ENCODE measurements around the gene TPO. TPM values are rescaled to one million over a fixed set of nuclear protein-coding genes. Genes with fewer than 3 reads are reported as not detected.
A peak's percentile ranks its signal among the peaks of the same experiment; 100 is the strongest.
"Not testable (repeated sequence)": the region's sequence is repeated elsewhere in the genome, so short reads cannot be mapped to it uniquely, and the experiment has no call there.

Gene TPO
- total RNA-seq, 2 experiments from 2014 or later = not detected

GRCh38 chr2:1483551-1483950 is 70.3 kb downstream of the TPO start:
- ChIA-PET CTCF (no interaction called here), POLR2A (no interaction called here)
- Mint-ChIP-seq H3K36me3 (no peaks in the 10 kb centered on the region), H3K9me3 (no peaks in the 10 kb centered on the region), H3K4me1 (ENCODE audit: low read depth) (peaks cover 4% of the 10 kb centered on the region), H3K27ac (no peak overlapping the region), H3K4me3 (no peak overlapping the region), H3K27me3 (no peaks in the 10 kb centered on the region)
- intact Hi-C loops (cut with micrococcal nuclease) = no loop called here
- DNase-seq = no peak

GRCh38 chr2:1484131-1484884 is 71.0 kb downstream of the TPO start:
- no peaks in the 10 kb centered on the region for H3K9me3 Mint-ChIP-seq
- intact Hi-C loops (cut with micrococcal nuclease) = no loop called here
- H3K27me3 Mint-ChIP-seq = no peaks in the 10 kb centered on the region
- peaks cover 4% of the 10 kb centered on the region for H3K4me1 Mint-ChIP-seq (ENCODE audit: low read depth)
- no peak for DNase-seq
- H3K4me3 Mint-ChIP-seq = no peak overlapping the region
- POLR2A ChIA-PET = no interaction called here
- H3K27ac Mint-ChIP-seq = no peak overlapping the region
- CTCF ChIA-PET = no interaction called here
- no peaks in the 10 kb centered on the region for H3K36me3 Mint-ChIP-seq

GRCh38 chr2:1486670-1487069 is 73.4 kb downstream of the TPO start:
- H3K36me3 Mint-ChIP-seq = no peaks in the 10 kb centered on the region
- peaks cover 4% of the 10 kb centered on the region for H3K4me1 Mint-ChIP-seq (ENCODE audit: low read depth)
- H3K27ac Mint-ChIP-seq = no peak overlapping the region
- no peak overlapping the region for H3K4me3 Mint-ChIP-seq
- H3K27me3 Mint-ChIP-seq = no peaks in the 10 kb centered on the region
- ChIA-PET CTCF (no interaction called here), POLR2A (no interaction called here)
- no peaks in the 10 kb centered on the region for H3K9me3 Mint-ChIP-seq
- DNase-seq = no peak
- intact Hi-C loops (cut with micrococcal nuclease) = no loop called here

- intact Hi-C loops (cut with micrococcal nuclease) = no loop called here
- Mint-ChIP-seq H3K27me3 (no peaks in the 10 kb centered on the region), H3K4me3 (no peak overlapping the region), H3K9me3 (no peaks in the 10 kb centered on the region), H3K27ac (no peak overlapping the region), H3K36me3 (no peaks in the 10 kb centered on the region), H3K4me1 (ENCODE audit: low read depth) (peaks cover 4% of the 10 kb centered on the region)
- DNase-seq = no peak
- ChIA-PET CTCF (no interaction called here), POLR2A (interaction anchor here (0.6 kb wide), 1 partner anchor 477 kb away, joined by 4 read pairs; no protein-coding TSS in a partner anchor)
Measured at GRCh38 chr2:1487758-1488157, 74.5 kb downstream of the TPO start.

- Mint-ChIP-seq H3K4me3 (no peak overlapping the region), H3K9me3 (no peaks in the 10 kb centered on the region), H3K4me1 (ENCODE audit: low read depth) (no peaks in the 10 kb centered on the region), H3K27ac (no peak overlapping the region), H3K27me3 (no peaks in the 10 kb centered on the region), H3K36me3 (no peaks in the 10 kb centered on the region)
- ChIA-PET CTCF (no interaction called here), POLR2A (interaction anchor here (0.6 kb wide), 1 partner anchor 477 kb away, joined by 4 read pairs; no protein-coding TSS in a partner anchor)
- intact Hi-C loops (cut with micrococcal nuclease) = no loop called here
- DNase-seq = no peak
Measured at GRCh38 chr2:1488181-1488671, 75.0 kb downstream of the TPO start.

GRCh38 chr2:1488851-1489250 is 75.6 kb downstream of the TPO start:
- no peaks in the 10 kb centered on the region for H3K27me3 Mint-ChIP-seq
- DNase-seq = no peak

GRCh38 chr2:1489486-1489885 is 76.2 kb downstream of the TPO start:
- no peak for DNase-seq
- POLR2A ChIA-PET = no interaction called here
- H3K27ac Mint-ChIP-seq = no peak overlapping the region
- intact Hi-C loops (cut with micrococcal nuclease) = no loop called here
- no peaks in the 10 kb centered on the region for H3K36me3 Mint-ChIP-seq
- no peaks in the 10 kb centered on the region for H3K4me1 Mint-ChIP-seq (ENCODE audit: low read depth)
- H3K27me3 Mint-ChIP-seq = no peaks in the 10 kb centered on the region
- no peaks in the 10 kb centered on the region for H3K9me3 Mint-ChIP-seq
- H3K4me3 Mint-ChIP-seq = no peak overlapping the region
- CTCF ChIA-PET = no interaction called here

More at GRCh38 chr2:1488851-1489250, 75.6 kb downstream of the TPO start:
- POLR2A ChIA-PET = no interaction called here
- CTCF ChIA-PET = no interaction called here
- Mint-ChIP-seq H3K27ac (no peak overlapping the region), H3K9me3 (no peaks in the 10 kb centered on the region), H3K4me3 (no peak overlapping the region), H3K4me1 (ENCODE audit: low read depth) (no peaks in the 10 kb centered on the region), H3K36me3 (no peaks in the 10 kb centered on the region)
- intact Hi-C loops (cut with micrococcal nuclease) = no loop called here

- H3K9me3 Mint-ChIP-seq; CTCF ChIA-PET; H3K4me3 Mint-ChIP-seq; H3K36me3 Mint-ChIP-seq; H3K4me1 Mint-ChIP-seq (ENCODE audit: low read depth); H3K27ac Mint-ChIP-seq; intact Hi-C loops (cut with micrococcal nuclease); DNase-seq; POLR2A ChIA-PET; H3K27me3 Mint-ChIP-seq: not testable (repeated sequence)
Measured at GRCh38 chr2:1490381-1490780, 77.1 kb downstream of the TPO start.

GRCh38 chr2:1491751-1492150 is 78.5 kb downstream of the TPO start:
- H3K27me3 Mint-ChIP-seq = no peaks in the 10 kb centered on the region
- DNase-seq = peak; percentile 3
- intact Hi-C loops (cut with micrococcal nuclease) = no loop called here
- ChIA-PET POLR2A (no interaction called here), CTCF (no interaction called here)
- no peaks in the 10 kb centered on the region for H3K36me3 Mint-ChIP-seq
- H3K4me3 Mint-ChIP-seq = no peak overlapping the region
- H3K27ac Mint-ChIP-seq = no peak overlapping the region
- H3K9me3 Mint-ChIP-seq = no peaks in the 10 kb centered on the region
- H3K4me1 Mint-ChIP-seq (ENCODE audit: low read depth) = no peaks in the 10 kb centered on the region

GRCh38 chr2:1492231-1492630 is 79.0 kb downstream of the TPO start:
- DNase-seq; H3K27me3 Mint-ChIP-seq; H3K36me3 Mint-ChIP-seq; POLR2A ChIA-PET; H3K27ac Mint-ChIP-seq; H3K9me3 Mint-ChIP-seq; H3K4me1 Mint-ChIP-seq (ENCODE audit: low read depth); H3K4me3 Mint-ChIP-seq; intact Hi-C loops (cut with micrococcal nuclease); CTCF ChIA-PET: not testable (repeated sequence)

- CTCF ChIA-PET = interaction anchor here (0.6 kb wide), 1 partner anchor 477 kb away, joined by 3 read pairs; no protein-coding TSS in a partner anchor
- no peaks in the 10 kb centered on the region for H3K36me3 Mint-ChIP-seq
- no peak overlapping the region for H3K27ac Mint-ChIP-seq
- no peaks in the 10 kb centered on the region for H3K9me3 Mint-ChIP-seq
- no peaks in the 10 kb centered on the region for H3K4me1 Mint-ChIP-seq (ENCODE audit: low read depth)
- H3K4me3 Mint-ChIP-seq = no peak overlapping the region
- intact Hi-C loops (cut with micrococcal nuclease) = no loop called here
- H3K27me3 Mint-ChIP-seq = no peaks in the 10 kb centered on the region
- DNase-seq = peak; percentile 2
- POLR2A ChIA-PET = no interaction called here
Measured at GRCh38 chr2:1492711-1493430, 79.6 kb downstream of the TPO start.

- peak; percentile 2 for DNase-seq
- H3K36me3 Mint-ChIP-seq = no peaks in the 10 kb centered on the region
- no peak overlapping the region for H3K27ac Mint-ChIP-seq
- POLR2A ChIA-PET = no interaction called here
- no peaks in the 10 kb centered on the region for H3K9me3 Mint-ChIP-seq
- no peaks in the 10 kb centered on the region for H3K4me1 Mint-ChIP-seq (ENCODE audit: low read depth)
- H3K27me3 Mint-ChIP-seq = no peaks in the 10 kb centered on the region
- intact Hi-C loops (cut with micrococcal nuclease) = no loop called here
- H3K4me3 Mint-ChIP-seq = no peak overlapping the region
- CTCF ChIA-PET = interaction anchor here (0.6 kb wide), 1 partner anchor 477 kb away, joined by 3 read pairs; no protein-coding TSS in a partner anchor
Measured at GRCh38 chr2:1493431-1494126, 80.3 kb downstream of the TPO start.
